ENCODE data around the gene ENAH.

Gene ENAH

GRCh38 chr1:225681231-225681630, 28.3 kb upstream of the ENAH start:
- Histone ChIP-seq H3K4me3 (ENCODE audit: low read length, poor library complexity, severe bottlenecking) (no peak overlapping the region), H3F3A (ENCODE audit: low read depth) (no peaks in the 10 kb centered on the region), H3K9me2 (replicated peaks; ENCODE audit: low read depth, low read length) (no peaks in the 10 kb centered on the region)

GRCh38 chr1:225678545-225678944, 25.6 kb upstream of the ENAH start:
- Histone ChIP-seq H4K20me1 (ENCODE audit: insufficient read depth, low read length, poor library complexity, severe bottlenecking) (no peaks in the 10 kb centered on the region), H3K9ac (ENCODE audit: low read depth, low read length, poor library complexity, severe bottlenecking) (no peak overlapping the region), H3K9me2 (replicated peaks; ENCODE audit: low read depth, low read length) (no peaks in the 10 kb centered on the region)

More at GRCh38 chr1:225681231-225681630, 28.3 kb upstream of the ENAH start:
- no peaks in the 10 kb centered on the region for H3K9me3 ChIP-seq (ENCODE audit: insufficient read depth, low read depth, low read length)
- H3K79me2 ChIP-seq (ENCODE audit: insufficient read depth, low read length) = no peaks in the 10 kb centered on the region
- no peaks in the 10 kb centered on the region for H3K36me3 ChIP-seq (ENCODE audit: insufficient read depth, low read length)
- H3K4me1 ChIP-seq (ENCODE audit: insufficient read depth, low read length, poor library complexity, severe bottlenecking) = no peaks in the 10 kb centered on the region
- no peak for TF ChIP-seq EZH2phosphoT487 (IDR thresholded peaks at IDR 0.05; ENCODE audit: borderline replicate concordance)
- TF ChIP-seq, protein P1, sequence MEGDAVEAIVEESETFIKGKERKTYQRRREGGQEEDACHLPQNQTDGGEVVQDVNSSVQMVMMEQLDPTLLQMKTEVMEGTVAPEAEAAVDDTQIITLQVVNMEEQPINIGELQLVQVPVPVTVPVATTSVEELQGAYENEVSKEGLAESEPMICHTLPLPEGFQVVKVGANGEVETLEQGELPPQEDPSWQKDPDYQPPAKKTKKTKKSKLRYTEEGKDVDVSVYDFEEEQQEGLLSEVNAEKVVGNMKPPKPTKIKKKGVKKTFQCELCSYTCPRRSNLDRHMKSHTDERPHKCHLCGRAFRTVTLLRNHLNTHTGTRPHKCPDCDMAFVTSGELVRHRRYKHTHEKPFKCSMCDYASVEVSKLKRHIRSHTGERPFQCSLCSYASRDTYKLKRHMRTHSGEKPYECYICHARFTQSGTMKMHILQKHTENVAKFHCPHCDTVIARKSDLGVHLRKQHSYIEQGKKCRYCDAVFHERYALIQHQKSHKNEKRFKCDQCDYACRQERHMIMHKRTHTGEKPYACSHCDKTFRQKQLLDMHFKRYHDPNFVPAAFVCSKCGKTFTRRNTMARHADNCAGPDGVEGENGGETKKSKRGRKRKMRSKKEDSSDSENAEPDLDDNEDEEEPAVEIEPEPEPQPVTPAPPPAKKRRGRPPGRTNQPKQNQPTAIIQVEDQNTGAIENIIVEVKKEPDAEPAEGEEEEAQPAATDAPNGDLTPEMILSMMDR (conservative IDR thresholded peaks at IDR 0.05; ENCODE audit: low read length) = no peak
- H3K9ac ChIP-seq (ENCODE audit: low read depth, low read length, poor library complexity, severe bottlenecking) = no peak overlapping the region
- no peaks in the 10 kb centered on the region for H4K20me1 ChIP-seq (ENCODE audit: insufficient read depth, low read length, poor library complexity, severe bottlenecking)
- H3K4me2 ChIP-seq (ENCODE audit: low read depth, low read length, poor library complexity, severe bottlenecking) = no peak overlapping the region
- H2AFZ ChIP-seq (ENCODE audit: low read length) = no peak overlapping the region
- H3K27me3 ChIP-seq (ENCODE audit: insufficient read depth, low read length, poor library complexity, severe bottlenecking) = no peaks in the 10 kb centered on the region

DNA sequence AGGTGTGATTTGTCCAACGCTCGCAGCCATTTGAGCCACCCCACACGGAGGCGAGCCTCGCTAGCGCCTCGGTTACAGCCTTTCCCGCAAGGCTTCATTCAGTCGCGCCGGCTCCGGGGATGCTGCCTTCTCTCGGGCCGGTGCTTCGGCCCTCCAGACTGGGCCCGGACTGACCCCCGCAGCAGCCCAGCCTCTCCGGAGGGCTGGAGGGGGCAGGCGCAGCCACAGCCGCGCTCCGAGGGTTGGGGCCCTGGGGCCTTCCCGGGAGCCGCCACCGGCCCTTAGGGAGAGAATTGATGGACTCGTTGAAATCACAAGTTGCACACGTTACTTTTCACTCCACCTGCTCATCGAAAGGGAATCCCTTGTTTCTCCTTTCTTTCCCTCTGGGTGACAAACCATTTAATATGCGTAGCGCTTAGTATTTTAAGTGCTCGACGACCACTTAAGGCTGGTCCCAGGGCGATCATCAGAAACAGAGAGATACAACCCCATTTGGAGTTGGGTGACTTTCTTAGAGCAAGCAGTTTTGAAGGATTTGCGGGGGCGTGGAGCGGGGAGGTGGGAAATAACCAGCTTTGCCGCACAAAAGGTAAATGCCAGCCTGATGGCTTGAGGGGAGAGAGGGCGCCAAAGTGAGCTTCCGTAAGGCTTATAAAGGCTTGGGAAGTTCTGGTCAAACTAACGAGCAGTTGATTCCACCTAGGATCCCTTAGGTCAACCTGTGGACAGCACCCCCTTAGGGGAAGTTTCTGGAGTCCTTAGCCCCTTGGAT, 24.6 kb upstream of the ENAH start:
- H3K9ac ChIP-seq (ENCODE audit: low read depth, low read length, poor library complexity, severe bottlenecking) = no peak overlapping the region
- H3K4me1 ChIP-seq (ENCODE audit: insufficient read depth, low read length, poor library complexity, severe bottlenecking) = no peaks in the 10 kb centered on the region
- no peak overlapping the region for H2AFZ ChIP-seq (ENCODE audit: low read length)
- TF ChIP-seq, protein P1 (conservative IDR thresholded peaks at IDR 0.05; ENCODE audit: low read length) = no peak
- no peak for TF ChIP-seq EZH2phosphoT487 (IDR thresholded peaks at IDR 0.05; ENCODE audit: borderline replicate concordance)
- no peaks in the 10 kb centered on the region for H3K36me3 ChIP-seq (ENCODE audit: insufficient read depth, low read length)
- no peaks in the 10 kb centered on the region for H3K9me2 ChIP-seq (replicated peaks; ENCODE audit: low read depth, low read length)
- H3K4me2 ChIP-seq (ENCODE audit: low read depth, low read length, poor library complexity, severe bottlenecking) = no peak overlapping the region
- no peaks in the 10 kb centered on the region for H3K79me2 ChIP-seq (ENCODE audit: insufficient read depth, low read length)
- no peaks in the 10 kb centered on the region for H3K27me3 ChIP-seq (ENCODE audit: insufficient read depth, low read length, poor library complexity, severe bottlenecking)
- H3K4me3 ChIP-seq (ENCODE audit: low read length, poor library complexity, severe bottlenecking) = no peak overlapping the region
- H4K20me1 ChIP-seq (ENCODE audit: insufficient read depth, low read length, poor library complexity, severe bottlenecking) = no peaks in the 10 kb centered on the region
- H3F3A ChIP-seq (ENCODE audit: low read depth) = no peaks in the 10 kb centered on the region
- H3K9me3 ChIP-seq (ENCODE audit: insufficient read depth, low read depth, low read length) = no peaks in the 10 kb centered on the region

More at GRCh38 chr1:225678545-225678944, 25.6 kb upstream of the ENAH start:
- Histone ChIP-seq H3K36me3 (ENCODE audit: insufficient read depth, low read length) (no peaks in the 10 kb centered on the region), H3K27me3 (ENCODE audit: insufficient read depth, low read length, poor library complexity, severe bottlenecking) (no peaks in the 10 kb centered on the region), H3K4me1 (ENCODE audit: insufficient read depth, low read length, poor library complexity, severe bottlenecking) (no peaks in the 10 kb centered on the region), H2AFZ (ENCODE audit: low read length) (no peak overlapping the region), H3K4me2 (ENCODE audit: low read depth, low read length, poor library complexity, severe bottlenecking) (no peak overlapping the region), H3K79me2 (ENCODE audit: insufficient read depth, low read length) (no peaks in the 10 kb centered on the region), H3K4me3 (ENCODE audit: low read length, poor library complexity, severe bottlenecking) (no peak overlapping the region), H3F3A (ENCODE audit: low read depth) (no peaks in the 10 kb centered on the region), H3K9me3 (ENCODE audit: insufficient read depth, low read depth, low read length) (no peaks in the 10 kb centered on the region)
- TF ChIP-seq, protein P1 (conservative IDR thresholded peaks at IDR 0.05; ENCODE audit: low read length) = no peak
- no peak for TF ChIP-seq EZH2phosphoT487 (IDR thresholded peaks at IDR 0.05; ENCODE audit: borderline replicate concordance)
